GM12865 (cell line): Measurements from ENCODE around the gene KLHL29.

Experiments
- DNase-seq: peaks from one replicate; pipeline ENCODE4 v3.0.0; 2010; ENCODE audit warnings: low read depth
- H3K4me3 ChIP-seq: 2 replicates; pipeline ENCODE4 v1.5.1; 2011; ENCODE audit warnings: mild to moderate bottlenecking, low read depth, low read length, control low read depth
- TF ChIP-seq, protein P1 (sequence below): IDR thresholded peaks from 2 replicates; pipeline ENCODE4 v1.5.1; 2011; ENCODE audit warnings: low read length, control low read depth, low read depth, inconsistent platforms; ENCODE audit not compliant: insufficient read depth; ENCODE audit errors: missing control alignments

The KLHL29 gene

DNA sequence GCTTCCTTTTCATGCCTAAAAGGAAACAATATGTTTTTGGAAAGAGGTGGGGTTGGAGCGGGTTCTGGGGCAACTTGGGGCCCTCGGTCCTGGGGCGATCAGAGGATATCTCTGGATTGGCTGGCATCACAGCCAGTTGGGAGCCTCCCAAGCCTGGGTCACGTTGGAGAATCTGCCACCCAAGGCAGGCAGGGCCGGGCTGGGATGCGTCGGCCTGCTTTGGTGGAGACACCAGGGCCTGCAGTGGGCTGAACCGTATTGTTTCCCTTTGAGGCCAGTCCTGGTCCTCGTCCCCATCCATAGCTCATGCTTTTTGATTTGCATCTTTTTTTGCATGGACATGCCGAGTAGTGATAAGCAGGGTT lies 306.1 kb downstream of the KLHL29 start:
- H3K4me3 ChIP-seq = no peak overlapping the region

DNA sequence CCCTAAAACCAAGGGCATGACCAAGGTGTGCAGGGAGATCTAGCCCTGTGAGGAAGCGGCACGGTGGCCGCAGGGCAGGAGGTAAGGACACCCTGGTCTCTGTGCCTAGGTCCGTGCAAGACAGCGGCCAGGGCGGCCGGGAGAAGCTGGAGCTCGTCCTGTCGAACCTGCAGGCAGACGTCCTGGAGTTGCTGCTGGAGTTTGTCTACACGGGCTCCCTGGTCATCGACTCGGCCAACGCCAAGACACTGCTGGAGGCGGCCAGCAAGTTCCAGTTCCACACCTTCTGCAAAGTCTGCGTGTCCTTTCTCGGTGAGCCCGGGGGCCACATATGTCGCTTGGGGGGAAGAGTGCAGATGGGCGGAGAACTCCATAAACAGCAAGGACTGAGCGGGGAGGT lies 306.6 kb downstream of the KLHL29 start:
- no peak for DNase-seq
- TF ChIP-seq, protein P1, sequence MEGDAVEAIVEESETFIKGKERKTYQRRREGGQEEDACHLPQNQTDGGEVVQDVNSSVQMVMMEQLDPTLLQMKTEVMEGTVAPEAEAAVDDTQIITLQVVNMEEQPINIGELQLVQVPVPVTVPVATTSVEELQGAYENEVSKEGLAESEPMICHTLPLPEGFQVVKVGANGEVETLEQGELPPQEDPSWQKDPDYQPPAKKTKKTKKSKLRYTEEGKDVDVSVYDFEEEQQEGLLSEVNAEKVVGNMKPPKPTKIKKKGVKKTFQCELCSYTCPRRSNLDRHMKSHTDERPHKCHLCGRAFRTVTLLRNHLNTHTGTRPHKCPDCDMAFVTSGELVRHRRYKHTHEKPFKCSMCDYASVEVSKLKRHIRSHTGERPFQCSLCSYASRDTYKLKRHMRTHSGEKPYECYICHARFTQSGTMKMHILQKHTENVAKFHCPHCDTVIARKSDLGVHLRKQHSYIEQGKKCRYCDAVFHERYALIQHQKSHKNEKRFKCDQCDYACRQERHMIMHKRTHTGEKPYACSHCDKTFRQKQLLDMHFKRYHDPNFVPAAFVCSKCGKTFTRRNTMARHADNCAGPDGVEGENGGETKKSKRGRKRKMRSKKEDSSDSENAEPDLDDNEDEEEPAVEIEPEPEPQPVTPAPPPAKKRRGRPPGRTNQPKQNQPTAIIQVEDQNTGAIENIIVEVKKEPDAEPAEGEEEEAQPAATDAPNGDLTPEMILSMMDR = no peak
- H3K4me3 ChIP-seq = no peak overlapping the region

More for the DNA sequence above, 306.1 kb downstream of the KLHL29 start:
- DNase-seq = no peak
- TF ChIP-seq, protein P1 = no peak

DNA sequence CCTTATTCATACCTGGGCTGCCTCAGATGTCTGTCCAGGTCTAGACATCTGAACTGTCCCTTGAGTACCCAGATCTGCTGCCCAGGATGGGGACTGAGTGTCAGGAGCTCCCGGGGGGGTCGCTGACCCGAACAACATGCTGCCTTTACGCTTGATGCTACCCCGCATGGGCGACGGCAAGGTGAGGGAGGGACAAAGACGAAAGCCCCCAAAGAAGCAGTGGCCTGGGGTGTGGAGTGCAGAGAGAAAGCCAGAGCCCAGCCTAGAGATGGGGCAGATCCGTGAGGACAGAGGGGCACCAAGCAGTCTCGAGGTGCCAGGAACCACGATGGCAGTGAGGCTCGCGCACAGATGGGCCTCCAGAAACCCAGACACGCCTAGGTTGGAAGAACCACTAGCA lies 307.3 kb downstream of the KLHL29 start:
- no peak overlapping the region for H3K4me3 ChIP-seq
- DNase-seq = no peak
- TF ChIP-seq, protein P1 = no peak

DNA sequence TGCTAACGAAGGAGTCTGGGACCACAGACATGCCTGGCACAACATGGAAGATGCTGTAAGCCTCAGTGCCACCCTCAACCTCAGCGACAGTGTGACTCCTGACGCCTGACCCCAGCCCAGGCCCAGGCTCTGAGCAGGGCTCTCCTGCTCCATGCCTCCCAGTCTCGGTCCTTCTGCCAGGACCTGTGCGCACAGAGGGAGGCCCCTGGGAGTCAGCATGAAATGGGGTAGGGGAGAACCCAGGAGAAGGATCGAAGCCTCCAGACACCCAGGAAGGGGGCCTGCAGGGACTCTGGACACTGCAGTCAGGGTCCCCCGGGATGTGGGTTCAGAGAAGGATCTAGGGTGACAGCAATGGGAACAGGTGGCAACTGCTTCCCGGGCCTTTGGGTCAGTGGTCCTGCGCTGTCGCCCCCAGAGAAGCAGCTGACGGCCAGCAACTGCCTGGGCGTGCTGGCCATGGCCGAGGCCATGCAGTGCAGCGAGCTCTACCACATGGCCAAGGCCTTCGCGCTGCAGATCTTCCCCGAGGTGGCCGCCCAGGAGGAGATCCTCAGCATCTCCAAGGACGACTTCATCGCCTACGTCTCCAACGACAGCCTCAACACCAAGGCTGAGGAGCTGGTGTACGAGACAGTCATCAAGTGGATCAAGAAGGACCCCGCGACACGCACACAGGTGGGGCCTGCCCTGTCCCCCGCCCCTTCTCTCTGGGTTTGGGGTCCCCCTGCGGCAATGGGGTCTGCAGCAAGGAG lies 308.0 kb downstream of the KLHL29 start:
- no peak overlapping the region for H3K4me3 ChIP-seq
- TF ChIP-seq, protein P1 = no peak
- no peak for DNase-seq

DNA sequence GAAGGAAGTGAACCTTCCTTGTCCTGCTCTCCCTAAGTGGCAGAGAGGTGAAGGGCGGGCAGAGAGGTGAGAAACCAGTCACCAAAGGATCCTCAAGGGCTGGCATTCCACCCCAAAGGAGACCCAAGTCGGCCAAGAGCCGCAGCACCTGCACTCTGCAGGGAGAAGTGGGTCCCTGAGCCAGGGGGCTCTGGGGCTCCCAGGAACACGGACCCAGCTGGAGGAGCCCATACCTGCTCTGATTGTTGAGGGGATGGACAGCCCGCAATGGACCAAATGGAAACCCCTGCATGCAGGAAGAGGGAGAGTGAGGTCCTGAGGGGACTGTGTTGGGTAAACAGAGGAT lies 308.6 kb downstream of the KLHL29 start:
- TF ChIP-seq, protein P1 = no peak
- DNase-seq = no peak
- H3K4me3 ChIP-seq = no peak overlapping the region

DNA sequence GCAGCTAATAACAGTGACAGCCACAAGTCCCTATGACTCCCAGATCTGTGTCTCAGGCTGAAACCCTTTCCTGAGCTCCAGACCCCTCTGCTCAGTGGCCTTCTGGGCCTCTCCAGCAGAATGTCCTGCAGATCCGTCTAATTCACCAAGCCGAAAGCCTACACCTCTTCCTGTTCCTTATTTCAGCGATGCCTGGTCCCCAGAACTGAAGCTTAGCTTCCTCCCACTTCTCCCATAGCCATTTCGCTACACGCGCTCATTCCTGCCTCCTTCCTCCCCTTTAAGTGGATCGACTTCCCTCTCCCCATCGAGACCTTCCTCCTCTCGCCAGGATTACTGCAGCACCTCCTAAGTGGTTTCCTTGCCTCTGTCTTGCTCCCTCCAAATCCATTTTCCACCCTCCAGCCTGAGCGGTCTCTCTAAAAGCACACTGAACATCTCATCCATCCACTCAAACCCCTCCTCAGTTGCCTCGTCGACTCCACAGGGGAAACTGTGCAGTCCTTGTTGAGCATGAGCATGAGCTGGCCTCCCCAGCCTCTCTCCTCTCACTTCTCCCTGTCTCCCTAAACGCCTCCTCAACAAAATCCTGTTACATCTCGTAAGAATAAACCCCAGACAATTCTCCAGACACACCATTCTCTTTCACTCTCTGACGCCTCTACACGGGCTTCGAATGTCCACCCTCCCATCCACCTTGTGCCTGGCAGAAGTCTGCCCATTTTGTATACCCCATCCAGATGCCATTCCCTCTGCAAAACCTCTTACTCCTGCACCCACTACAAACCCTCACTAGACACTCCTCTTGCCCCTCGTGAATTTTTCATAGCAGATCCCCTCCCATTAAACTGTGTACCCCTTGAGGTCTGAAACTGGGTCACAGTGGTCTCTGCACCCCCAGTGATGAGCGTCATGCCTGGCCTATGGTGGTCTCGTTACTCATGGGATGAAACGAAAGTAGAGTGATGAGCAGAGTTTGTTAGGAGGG lies 309.4 kb downstream of the KLHL29 start:
- no peak for DNase-seq
- no peak overlapping the region for H3K4me3 ChIP-seq
- TF ChIP-seq, protein P1 = no peak
